HK-2 (cell line): ENCODE results near the gene GCFC2.
"Not testable (repeated sequence)": the region's sequence is repeated elsewhere in the genome, so short reads cannot be mapped to it uniquely, and the experiment has no call there.

Experiments used
- DNase-seq: peaks from one replicate; pipeline ENCODE4 v3.0.0-alpha.2; 2018; ENCODE audit not compliant: unreplicated experiment

The GCFC2 gene

GRCh38 chr2:75680402-75680801 lies 30.3 kb downstream of the GCFC2 start:
- DNase-seq, result no peak

GRCh38 chr2:75679556-75679955 lies 31.2 kb downstream of the GCFC2 start:
- DNase-seq, result no peak

- DNase-seq, result no peak
Measured at GRCh38 chr2:75676464-75676863, 34.3 kb downstream of the GCFC2 start.

GRCh38 chr2:75675908-75676307 lies 34.8 kb downstream of the GCFC2 start:
- DNase-seq, result no peak

GRCh38 chr2:75675423-75675822 lies 35.3 kb downstream of the GCFC2 start:
- not testable (repeated sequence) for DNase-seq

- no peak for DNase-seq
Measured at GRCh38 chr2:75667884-75668283, 42.8 kb downstream of the GCFC2 start.

- DNase-seq, result no peak
Measured at GRCh38 chr2:75666911-75667310, 43.8 kb downstream of the GCFC2 start.

GRCh38 chr2:75657798-75658197 lies 52.9 kb downstream of the GCFC2 start:
- no peak for DNase-seq

- DNase-seq, result no peak
Measured at GRCh38 chr2:75656563-75656962, 54.2 kb downstream of the GCFC2 start.

GRCh38 chr2:75655861-75656260 lies 54.9 kb downstream of the GCFC2 start:
- DNase-seq, result no peak

- DNase-seq, result no peak
Measured at GRCh38 chr2:75654012-75654411, 56.7 kb downstream of the GCFC2 start.

- DNase-seq, result no peak
Measured at GRCh38 chr2:75647771-75648170, 62.9 kb downstream of the GCFC2 start.

- DNase-seq, result peak; percentile 86
Measured at GRCh38 chr2:75646583-75647425, 63.9 kb downstream of the GCFC2 start, which contains the start of gene MRPL19. Gene MRPL19 (plus strand): TSS chr2:75646783. CDS start chr2:75646808, 25 bp downstream.

- peak; percentile 20 for DNase-seq
Measured at GRCh38 chr2:75646090-75646582, 64.6 kb downstream of the GCFC2 start.

- DNase-seq, result no peak
Measured at GRCh38 chr2:75645643-75646042, 65.1 kb downstream of the GCFC2 start.

- no peak for DNase-seq
Measured at GRCh38 chr2:75643980-75644379, 66.7 kb downstream of the GCFC2 start.

- DNase-seq, result no peak
Measured at GRCh38 chr2:75641587-75641986, 69.1 kb downstream of the GCFC2 start.

- DNase-seq, result peak; percentile 56
Measured at GRCh38 chr2:75640621-75641121, 70.0 kb downstream of the GCFC2 start.

GRCh38 chr2:75637568-75637967 lies 73.1 kb downstream of the GCFC2 start:
- no peak for DNase-seq

GRCh38 chr2:75634945-75635344 lies 75.8 kb downstream of the GCFC2 start:
- no peak for DNase-seq

GRCh38 chr2:75633620-75634019 lies 77.1 kb downstream of the GCFC2 start:
- no peak for DNase-seq

- DNase-seq, result no peak
Measured at GRCh38 chr2:75632813-75633212, 77.9 kb downstream of the GCFC2 start.

GRCh38 chr2:75632091-75632701 lies 78.5 kb downstream of the GCFC2 start:
- DNase-seq, result no peak
